ENCODE results near the gene CCDC116. TPM values are rescaled to one million over a fixed set of nuclear protein-coding genes. Genes with fewer than 3 reads are reported as not detected.
"Not testable (repeated sequence)": the region's sequence is repeated elsewhere in the genome, so short reads cannot be mapped to it uniquely, and the experiment has no call there.

The CCDC116 gene
- polyA plus RNA-seq, 1 donor: 0.28 TPM

- no CpG with 5 or more reads among the region's 5 CpGs for WGBS (ENCODE audit: insufficient coverage, low lambda C conversion rate)
- no peak for DNase-seq
- peaks cover 51% of the 10 kb centered on the region for H3K36me3 ChIP-seq (ENCODE audit: control insufficient read depth, insufficient read depth, low read length)
- H3K4me3 ChIP-seq (ENCODE audit: low read length): no peak overlapping the region
- H3K27ac ChIP-seq (ENCODE audit: low read length): no peak overlapping the region
- no peaks in the 10 kb centered on the region for H3K9me3 ChIP-seq (ENCODE audit: control insufficient read depth, low read depth, low read length)
- no peaks in the 10 kb centered on the region for H3K4me1 ChIP-seq (ENCODE audit: control insufficient read depth, insufficient read depth, low read length)
- H3K27me3 ChIP-seq (ENCODE audit: control insufficient read depth, insufficient read depth, low read length): no peaks in the 10 kb centered on the region
These were observed 37.6 kb upstream of the CCDC116 start for GRCh38 chr22:21594865-21595452.

GRCh38 chr22:21596356-21597135 is 36.0 kb upstream of the CCDC116 start:
- peaks cover 51% of the 10 kb centered on the region for H3K36me3 ChIP-seq (ENCODE audit: control insufficient read depth, insufficient read depth, low read length)
- not testable (repeated sequence) for DNase-seq; H3K27me3 ChIP-seq (ENCODE audit: control insufficient read depth, insufficient read depth, low read length); H3K9me3 ChIP-seq (ENCODE audit: control insufficient read depth, low read depth, low read length); H3K4me3 ChIP-seq (ENCODE audit: low read length); H3K27ac ChIP-seq (ENCODE audit: low read length); H3K4me1 ChIP-seq (ENCODE audit: control insufficient read depth, insufficient read depth, low read length)
- 80% methylated on average over 1 of the region's 13 CpGs for WGBS (ENCODE audit: insufficient coverage, low lambda C conversion rate)

- H3K4me1 ChIP-seq (ENCODE audit: control insufficient read depth, insufficient read depth, low read length): no peaks in the 10 kb centered on the region
- no peaks in the 10 kb centered on the region for H3K9me3 ChIP-seq (ENCODE audit: control insufficient read depth, low read depth, low read length)
- no peak for DNase-seq
- H3K27me3 ChIP-seq (ENCODE audit: control insufficient read depth, insufficient read depth, low read length): no peaks in the 10 kb centered on the region
- peaks cover 40% of the 10 kb centered on the region for H3K36me3 ChIP-seq (ENCODE audit: control insufficient read depth, insufficient read depth, low read length)
- no peak overlapping the region for H3K27ac ChIP-seq (ENCODE audit: low read length)
- H3K4me3 ChIP-seq (ENCODE audit: low read length): no peak overlapping the region
- 100% methylated on average over 1 of the region's 3 CpGs for WGBS (ENCODE audit: insufficient coverage, low lambda C conversion rate)
These were observed 34.3 kb upstream of the CCDC116 start for GRCh38 chr22:21598302-21598701.

GRCh38 chr22:21599053-21599893 is 33.3 kb upstream of the CCDC116 start:
- H3K27me3 ChIP-seq (ENCODE audit: control insufficient read depth, insufficient read depth, low read length): no peaks in the 10 kb centered on the region
- no peak overlapping the region for H3K4me3 ChIP-seq (ENCODE audit: low read length)
- WGBS (ENCODE audit: insufficient coverage, low lambda C conversion rate): no CpG with 5 or more reads among the region's 6 CpGs
- DNase-seq: no peak
- peaks cover 31% of the 10 kb centered on the region for H3K36me3 ChIP-seq (ENCODE audit: control insufficient read depth, insufficient read depth, low read length)
- H3K27ac ChIP-seq (ENCODE audit: low read length): no peak overlapping the region
- H3K9me3 ChIP-seq (ENCODE audit: control insufficient read depth, low read depth, low read length): no peaks in the 10 kb centered on the region
- H3K4me1 ChIP-seq (ENCODE audit: control insufficient read depth, insufficient read depth, low read length): no peaks in the 10 kb centered on the region

- H3K4me1 ChIP-seq (ENCODE audit: control insufficient read depth, insufficient read depth, low read length): no peaks in the 10 kb centered on the region
- no CpG with 5 or more reads among the region's 6 CpGs for WGBS (ENCODE audit: insufficient coverage, low lambda C conversion rate)
- H3K27ac ChIP-seq (ENCODE audit: low read length): no peak overlapping the region
- no peak for DNase-seq
- no peaks in the 10 kb centered on the region for H3K27me3 ChIP-seq (ENCODE audit: control insufficient read depth, insufficient read depth, low read length)
- H3K36me3 ChIP-seq (ENCODE audit: control insufficient read depth, insufficient read depth, low read length): peaks cover 16% of the 10 kb centered on the region
- H3K4me3 ChIP-seq (ENCODE audit: low read length): no peak overlapping the region
- no peaks in the 10 kb centered on the region for H3K9me3 ChIP-seq (ENCODE audit: control insufficient read depth, low read depth, low read length)
These were observed 30.0 kb upstream of the CCDC116 start for GRCh38 chr22:21602579-21602978.

GRCh38 chr22:21603973-21604372 is 28.6 kb upstream of the CCDC116 start:
- Histone ChIP-seq H3K9me3 (ENCODE audit: control insufficient read depth, low read depth, low read length) (no peaks in the 10 kb centered on the region), H3K4me1 (ENCODE audit: control insufficient read depth, insufficient read depth, low read length) (no peaks in the 10 kb centered on the region), H3K36me3 (ENCODE audit: control insufficient read depth, insufficient read depth, low read length) (peaks cover 18% of the 10 kb centered on the region), H3K27me3 (ENCODE audit: control insufficient read depth, insufficient read depth, low read length) (no peaks in the 10 kb centered on the region), H3K27ac (ENCODE audit: low read length) (no peak overlapping the region), H3K4me3 (ENCODE audit: low read length) (no peak overlapping the region)
- DNase-seq: no peak
- WGBS (ENCODE audit: insufficient coverage, low lambda C conversion rate): no CpG with 5 or more reads among the region's 9 CpGs

GRCh38 chr22:21605887-21606564 is 26.5 kb upstream of the CCDC116 start:
- H3K9me3 ChIP-seq (ENCODE audit: control insufficient read depth, low read depth, low read length): no peaks in the 10 kb centered on the region
- no peak overlapping the region for H3K4me3 ChIP-seq (ENCODE audit: low read length)
- no peak overlapping the region for H3K27ac ChIP-seq (ENCODE audit: low read length)
- H3K27me3 ChIP-seq (ENCODE audit: control insufficient read depth, insufficient read depth, low read length): no peaks in the 10 kb centered on the region
- no peaks in the 10 kb centered on the region for H3K4me1 ChIP-seq (ENCODE audit: control insufficient read depth, insufficient read depth, low read length)
- DNase-seq: no peak
- WGBS (ENCODE audit: insufficient coverage, low lambda C conversion rate): no CpG with 5 or more reads among the region's 7 CpGs
- peaks cover 18% of the 10 kb centered on the region for H3K36me3 ChIP-seq (ENCODE audit: control insufficient read depth, insufficient read depth, low read length)

GRCh38 chr22:21606775-21607174 is 25.8 kb upstream of the CCDC116 start:
- 100% methylated on average over 4 of the region's 8 CpGs for WGBS (ENCODE audit: insufficient coverage, low lambda C conversion rate)
- no peaks in the 10 kb centered on the region for H3K27me3 ChIP-seq (ENCODE audit: control insufficient read depth, insufficient read depth, low read length)
- no peaks in the 10 kb centered on the region for H3K9me3 ChIP-seq (ENCODE audit: control insufficient read depth, low read depth, low read length)
- DNase-seq: no peak
- H3K36me3 ChIP-seq (ENCODE audit: control insufficient read depth, insufficient read depth, low read length): peaks cover 25% of the 10 kb centered on the region
- H3K4me3 ChIP-seq (ENCODE audit: low read length): no peak overlapping the region
- H3K27ac ChIP-seq (ENCODE audit: low read length): no peak overlapping the region
- H3K4me1 ChIP-seq (ENCODE audit: control insufficient read depth, insufficient read depth, low read length): no peaks in the 10 kb centered on the region

- H3K36me3 ChIP-seq (ENCODE audit: control insufficient read depth, insufficient read depth, low read length): peaks cover 43% of the 10 kb centered on the region
- H3K27me3 ChIP-seq (ENCODE audit: control insufficient read depth, insufficient read depth, low read length); H3K4me1 ChIP-seq (ENCODE audit: control insufficient read depth, insufficient read depth, low read length); H3K9me3 ChIP-seq (ENCODE audit: control insufficient read depth, low read depth, low read length); H3K4me3 ChIP-seq (ENCODE audit: low read length); DNase-seq; H3K27ac ChIP-seq (ENCODE audit: low read length): not testable (repeated sequence)
- no CpG with 5 or more reads among the region's 11 CpGs for WGBS (ENCODE audit: insufficient coverage, low lambda C conversion rate)
These were observed 22.9 kb upstream of the CCDC116 start for GRCh38 chr22:21609556-21610157.

Measured in large intestine (tissue), 3 donors.